VCaP (cell line): ENCODE measurements around the gene PTPRD.
"Not testable (repeated sequence)": the region's sequence is repeated elsewhere in the genome, so short reads cannot be mapped to it uniquely, and the experiment has no call there.

Experiments
- H3K27ac ChIP-seq: fragments of 450-650 bp; 2 replicates; pipeline ENCODE4 v1.5.1; 2017
- CTCF ChIP-seq: fragments of 450-650 bp; conservative IDR thresholded peaks from 2 replicates; pipeline ENCODE4 v1.5.1; 2017; ENCODE audit warnings: mild to moderate bottlenecking, moderate library complexity

The PTPRD gene

GRCh38 chr9:9437641-9438040, 1175.2 kb downstream of the PTPRD start:
- no peak for TF ChIP-seq CTCF
- no peak overlapping the region for H3K27ac ChIP-seq

GRCh38 chr9:9426454-9426853, 1186.3 kb downstream of the PTPRD start:
- H3K27ac ChIP-seq = not testable (repeated sequence)

GRCh38 chr9:9412241-9412640, 1200.6 kb downstream of the PTPRD start:
- no peak for TF ChIP-seq CTCF
- no peak overlapping the region for H3K27ac ChIP-seq

GRCh38 chr9:9410736-9411135, 1202.1 kb downstream of the PTPRD start:
- no peak for TF ChIP-seq CTCF

GRCh38 chr9:9399982-9400381, 1212.8 kb downstream of the PTPRD start:
- H3K27ac ChIP-seq = no peak overlapping the region
- no peak for TF ChIP-seq CTCF

More at GRCh38 chr9:9410736-9411135, 1202.1 kb downstream of the PTPRD start:
- no peak overlapping the region for H3K27ac ChIP-seq

- no peak overlapping the region for H3K27ac ChIP-seq
- no peak for TF ChIP-seq CTCF
These were observed 1216.3 kb downstream of the PTPRD start for GRCh38 chr9:9396518-9396917.

- H3K27ac ChIP-seq = no peak overlapping the region
These were observed 1217.3 kb downstream of the PTPRD start for GRCh38 chr9:9395539-9395938.

GRCh38 chr9:9392755-9393154, 1220.0 kb downstream of the PTPRD start:
- TF ChIP-seq CTCF = no peak
- no peak overlapping the region for H3K27ac ChIP-seq

More at GRCh38 chr9:9395539-9395938, 1217.3 kb downstream of the PTPRD start:
- no peak for TF ChIP-seq CTCF
